Measurements from ENCODE around the gene PTX4.

DNA sequence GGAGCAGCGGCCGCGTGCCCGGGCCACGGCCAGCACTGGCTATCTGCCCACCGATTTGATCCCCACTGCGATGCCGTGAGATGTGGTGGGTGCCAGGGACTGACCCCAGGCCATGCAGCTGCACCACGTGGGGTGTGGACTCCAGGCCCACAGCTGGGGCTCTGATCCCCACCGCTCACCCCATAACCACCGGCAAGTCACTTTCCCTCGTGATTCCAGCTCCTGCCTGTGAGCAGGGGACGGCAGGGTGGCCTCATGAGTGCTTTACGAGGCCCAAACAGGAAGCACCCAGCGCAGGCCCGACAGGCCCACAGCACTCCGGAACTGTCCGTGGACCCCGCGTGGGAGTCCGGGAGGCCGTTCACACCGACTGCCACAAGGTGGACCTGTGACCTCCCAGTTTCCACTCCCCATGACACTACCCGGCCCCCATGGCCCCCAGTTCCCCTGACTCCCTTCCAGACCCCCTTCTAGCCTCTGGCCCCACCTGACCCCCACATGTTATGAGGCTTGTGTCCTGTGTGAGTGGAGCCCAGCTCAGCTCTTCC lies 616 bp downstream of the PTX4 start:
- TF ChIP-seq CEBPB (IDR thresholded peaks at IDR 0.05) = no peak
- no peak for TF ChIP-seq EP300 (IDR thresholded peaks at IDR 0.05; ENCODE audit: borderline replicate concordance)
- TF ChIP-seq, protein P1, sequence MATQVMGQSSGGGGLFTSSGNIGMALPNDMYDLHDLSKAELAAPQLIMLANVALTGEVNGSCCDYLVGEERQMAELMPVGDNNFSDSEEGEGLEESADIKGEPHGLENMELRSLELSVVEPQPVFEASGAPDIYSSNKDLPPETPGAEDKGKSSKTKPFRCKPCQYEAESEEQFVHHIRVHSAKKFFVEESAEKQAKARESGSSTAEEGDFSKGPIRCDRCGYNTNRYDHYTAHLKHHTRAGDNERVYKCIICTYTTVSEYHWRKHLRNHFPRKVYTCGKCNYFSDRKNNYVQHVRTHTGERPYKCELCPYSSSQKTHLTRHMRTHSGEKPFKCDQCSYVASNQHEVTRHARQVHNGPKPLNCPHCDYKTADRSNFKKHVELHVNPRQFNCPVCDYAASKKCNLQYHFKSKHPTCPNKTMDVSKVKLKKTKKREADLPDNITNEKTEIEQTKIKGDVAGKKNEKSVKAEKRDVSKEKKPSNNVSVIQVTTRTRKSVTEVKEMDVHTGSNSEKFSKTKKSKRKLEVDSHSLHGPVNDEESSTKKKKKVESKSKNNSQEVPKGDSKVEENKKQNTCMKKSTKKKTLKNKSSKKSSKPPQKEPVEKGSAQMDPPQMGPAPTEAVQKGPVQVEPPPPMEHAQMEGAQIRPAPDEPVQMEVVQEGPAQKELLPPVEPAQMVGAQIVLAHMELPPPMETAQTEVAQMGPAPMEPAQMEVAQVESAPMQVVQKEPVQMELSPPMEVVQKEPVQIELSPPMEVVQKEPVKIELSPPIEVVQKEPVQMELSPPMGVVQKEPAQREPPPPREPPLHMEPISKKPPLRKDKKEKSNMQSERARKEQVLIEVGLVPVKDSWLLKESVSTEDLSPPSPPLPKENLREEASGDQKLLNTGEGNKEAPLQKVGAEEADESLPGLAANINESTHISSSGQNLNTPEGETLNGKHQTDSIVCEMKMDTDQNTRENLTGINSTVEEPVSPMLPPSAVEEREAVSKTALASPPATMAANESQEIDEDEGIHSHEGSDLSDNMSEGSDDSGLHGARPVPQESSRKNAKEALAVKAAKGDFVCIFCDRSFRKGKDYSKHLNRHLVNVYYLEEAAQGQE (IDR thresholded peaks at IDR 0.05; ENCODE audit: low read depth) = no peak
- TF ChIP-seq TAF1 (IDR thresholded peaks at IDR 0.05; ENCODE audit: low read depth) = no peak
- no peak for TF ChIP-seq FOXM1 (IDR thresholded peaks at IDR 0.05; ENCODE audit: borderline replicate concordance, low read depth)
- no peak for TF ChIP-seq YY1 (IDR thresholded peaks at IDR 0.05; ENCODE audit: low read depth)
- TF ChIP-seq CREB1 (IDR thresholded peaks at IDR 0.05; ENCODE audit: low read depth) = no peak
- TF ChIP-seq, protein P2, sequence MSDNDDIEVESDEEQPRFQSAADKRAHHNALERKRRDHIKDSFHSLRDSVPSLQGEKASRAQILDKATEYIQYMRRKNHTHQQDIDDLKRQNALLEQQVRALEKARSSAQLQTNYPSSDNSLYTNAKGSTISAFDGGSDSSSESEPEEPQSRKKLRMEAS (IDR thresholded peaks at IDR 0.05) = no peak
- TF ChIP-seq ZBTB7A (IDR thresholded peaks at IDR 0.05; ENCODE audit: low read depth) = no peak
- no peak for TF ChIP-seq TEAD4 (IDR thresholded peaks at IDR 0.05)
